H9 (cell line): ENCODE measurements around the gene IL1RN. TPM values are rescaled to one million over a fixed set of nuclear protein-coding genes. Genes with fewer than 3 reads are reported as not detected.

Experiments
- DNase-seq: peaks from one replicate; pipeline ENCODE4 v3.0.0-alpha.2; 2017
- H2AFZ ChIP-seq: one replicate; pipeline ENCODE4 v1.6.1; 2013; ENCODE audit warnings: mild to moderate bottlenecking, low read length, control low read depth, moderate library complexity
- H2AK5ac ChIP-seq: 2 replicates; pipeline ENCODE4 v1.6.1; 2013; ENCODE audit warnings: low read length, control low read depth, mixed read lengths; ENCODE audit not compliant: insufficient read length
- H2BK120ac ChIP-seq: one replicate; pipeline ENCODE4 v1.6.1; 2013; ENCODE audit warnings: low read depth, mild to moderate bottlenecking, low read length, control low read depth, inconsistent platforms; ENCODE audit not compliant: poor library complexity, severe bottlenecking
- H2BK12ac ChIP-seq: 2 replicates; pipeline ENCODE4 v1.6.1; 2013; ENCODE audit warnings: low read length, control low read depth, mixed read lengths, low read depth; ENCODE audit not compliant: insufficient read length
- H2BK15ac ChIP-seq: 2 replicates; pipeline ENCODE4 v1.6.1; 2013; ENCODE audit warnings: low read depth, low read length, control low read depth
- H2BK20ac ChIP-seq: one replicate; pipeline ENCODE4 v1.6.1; 2013; ENCODE audit warnings: low read depth, mild to moderate bottlenecking, low read length, control low read depth, inconsistent platforms; ENCODE audit not compliant: poor library complexity, severe bottlenecking
- H2BK5ac ChIP-seq: 2 replicates; pipeline ENCODE4 v1.6.1; 2013; ENCODE audit warnings: low read length, control low read depth, mixed read lengths; ENCODE audit not compliant: insufficient read length
- H3K14ac ChIP-seq: 2 replicates; pipeline ENCODE4 v1.6.1; 2013; ENCODE audit warnings: low read length, control low read depth; ENCODE audit not compliant: insufficient read depth
- H3K18ac ChIP-seq: 2 replicates; pipeline ENCODE4 v1.6.1; 2013; ENCODE audit warnings: low read depth, mild to moderate bottlenecking, mixed read lengths, low read length, control low read depth; ENCODE audit not compliant: insufficient read length
- H3K23ac ChIP-seq: 2 replicates; pipeline ENCODE4 v1.6.1; 2013; ENCODE audit warnings: low read length, control low read depth, mixed read lengths, low read depth; ENCODE audit not compliant: insufficient read length
- H3K23me2 ChIP-seq: 2 replicates; pipeline ENCODE4 v1.6.1; 2013; ENCODE audit warnings: low read depth, mild to moderate bottlenecking, mixed read lengths, low read length, control low read depth; ENCODE audit not compliant: insufficient read length, poor library complexity, severe bottlenecking
- H3K27ac ChIP-seq: 2 replicates; pipeline ENCODE4 v1.5.1; 2013; ENCODE audit warnings: low read length, control low read depth, mixed read lengths, low read depth; ENCODE audit not compliant: insufficient read length
- H3K27me3 ChIP-seq: 2 replicates; pipeline ENCODE4 v1.6.1; 2013; ENCODE audit warnings: low read length, control low read depth, inconsistent platforms; ENCODE audit not compliant: insufficient read depth
- H3K4ac ChIP-seq: 2 replicates; pipeline ENCODE4 v1.6.1; 2013; ENCODE audit warnings: low read depth, mild to moderate bottlenecking, control low read depth, inconsistent platforms, low read length, moderate library complexity
- H3K4me1 ChIP-seq: 2 replicates; pipeline ENCODE4 v1.6.1; 2013; ENCODE audit warnings: low read length, control low read depth, inconsistent platforms; ENCODE audit not compliant: insufficient read depth
- H3K4me2 ChIP-seq: 2 replicates; pipeline ENCODE4 v1.6.1; 2013; ENCODE audit warnings: low read length, control low read depth, mixed read lengths; ENCODE audit not compliant: insufficient read length, insufficient read depth
- H3K56ac ChIP-seq: 2 replicates; pipeline ENCODE4 v1.6.1; 2013; ENCODE audit warnings: low read depth, mild to moderate bottlenecking, mixed read lengths, low read length, control low read depth; ENCODE audit not compliant: insufficient read length
- H3K79me1 ChIP-seq: 2 replicates; pipeline ENCODE4 v1.6.1; 2013; ENCODE audit warnings: low read depth, mild to moderate bottlenecking, moderate library complexity, low read length, control low read depth, inconsistent platforms; ENCODE audit not compliant: insufficient read depth, poor library complexity, severe bottlenecking
- H3K79me2 ChIP-seq: 2 replicates; pipeline ENCODE4 v1.6.1; 2013; ENCODE audit warnings: low read length, control low read depth, inconsistent platforms; ENCODE audit not compliant: insufficient read depth
- H3K9ac ChIP-seq: 2 replicates; pipeline ENCODE4 v1.6.1; 2013; ENCODE audit warnings: low read length, control low read depth, mixed read lengths; ENCODE audit not compliant: insufficient read length; ENCODE audit errors: extremely low read depth
- H3K9me3 ChIP-seq: one replicate; pipeline ENCODE4 v1.6.1; 2013; ENCODE audit warnings: low read depth, low read length, inconsistent platforms; ENCODE audit not compliant: control insufficient read depth
- H3T11ph ChIP-seq: one replicate; pipeline ENCODE4 v1.6.1; 2013; ENCODE audit warnings: mild to moderate bottlenecking, low read length, control low read depth, inconsistent platforms
- H4K20me1 ChIP-seq: one replicate; pipeline ENCODE4 v1.6.1; 2013; ENCODE audit not compliant: control insufficient read depth, insufficient read length, insufficient read depth
- H4K5ac ChIP-seq: 2 replicates; pipeline ENCODE4 v1.6.1; 2013; ENCODE audit warnings: low read depth, mild to moderate bottlenecking, mixed read lengths, low read length, control low read depth; ENCODE audit not compliant: insufficient read length
- H4K8ac ChIP-seq: replicated peaks from 2 replicates; pipeline ENCODE4 v1.6.1; 2013; ENCODE audit warnings: low read length, control low read depth, mixed read lengths, low read depth; ENCODE audit not compliant: insufficient read length
- H4K91ac ChIP-seq: 2 replicates; pipeline ENCODE4 v1.6.1; 2013; ENCODE audit warnings: low read depth, mild to moderate bottlenecking, moderate library complexity, mixed read lengths, low read length, control low read depth; ENCODE audit not compliant: insufficient read length
- H3K27ac Mint-ChIP-seq, 3 experiments: 2 replicates in 2 of 3; 3 replicates in 1 of 3; pipeline ENCODE4 v1.8.0; 2020 to 2021; ENCODE audit warnings: mixed read lengths in 3 of 3, mild to moderate bottlenecking in 1 of 3, moderate library complexity in 1 of 3
- H3K27me3 Mint-ChIP-seq: 2 replicates; pipeline ENCODE4 v1.8.0; 2021; ENCODE audit warnings: low read depth, mild to moderate bottlenecking, moderate library complexity, mixed read lengths
- H3K36me3 Mint-ChIP-seq, 3 experiments: 2 replicates in 2 of 3; 3 replicates in 1 of 3; pipeline ENCODE4 v1.8.0; 2020 to 2021; ENCODE audit warnings: low read depth in 3 of 3, mixed read lengths in 3 of 3; ENCODE audit not compliant: insufficient read depth in 1 of 3
- H3K4me1 Mint-ChIP-seq, 2 experiments: 2 replicates each; pipeline ENCODE4 v1.8.0; 2020; ENCODE audit warnings: mixed read lengths in 2 of 2
- H3K4me3 Mint-ChIP-seq, 2 experiments: 2 replicates in 1 of 2; 3 replicates in 1 of 2; pipeline ENCODE4 v1.8.0; 2020 to 2021; ENCODE audit warnings: mild to moderate bottlenecking in 2 of 2, mixed read lengths in 2 of 2, moderate library complexity in 1 of 2
- H3K9me3 Mint-ChIP-seq, 2 experiments: 2 replicates in 1 of 2; 3 replicates in 1 of 2; pipeline ENCODE4 v1.8.0; 2020; ENCODE audit warnings: mild to moderate bottlenecking in 2 of 2, mixed read lengths in 2 of 2, moderate library complexity in 1 of 2
- WGBS: extraction: QIAGEN DNeasy Blood & Tissue Kit; methylation state at CpG from one replicate; pipeline ENCODE4 v1.1.7; 2013; ENCODE audit warnings: missing lambda C conversion rate, low lambda C conversion rate, mixed read lengths; ENCODE audit not compliant: insufficient read length; ENCODE audit errors: extremely low coverage; 5-methylcytosine and 5-hydroxymethylcytosine counted together
- total RNA-seq: library from RNA; stranded (reverse); gene quantifications from 2 replicates; pipeline ENCODE4 v1.2.1, GENCODE V29; 2021
- TF ChIP-seq, protein P1 (sequence below): fragments of 200-600 bp; sonication (generic); conservative IDR thresholded peaks from 3 replicates; pipeline ENCODE4 v1.8.0; 2021; ENCODE audit warnings: antibody characterized with exemption, mild to moderate bottlenecking

Gene IL1RN
- total RNA-seq, 1 experiment from 2014 or later = not detected

DNA sequence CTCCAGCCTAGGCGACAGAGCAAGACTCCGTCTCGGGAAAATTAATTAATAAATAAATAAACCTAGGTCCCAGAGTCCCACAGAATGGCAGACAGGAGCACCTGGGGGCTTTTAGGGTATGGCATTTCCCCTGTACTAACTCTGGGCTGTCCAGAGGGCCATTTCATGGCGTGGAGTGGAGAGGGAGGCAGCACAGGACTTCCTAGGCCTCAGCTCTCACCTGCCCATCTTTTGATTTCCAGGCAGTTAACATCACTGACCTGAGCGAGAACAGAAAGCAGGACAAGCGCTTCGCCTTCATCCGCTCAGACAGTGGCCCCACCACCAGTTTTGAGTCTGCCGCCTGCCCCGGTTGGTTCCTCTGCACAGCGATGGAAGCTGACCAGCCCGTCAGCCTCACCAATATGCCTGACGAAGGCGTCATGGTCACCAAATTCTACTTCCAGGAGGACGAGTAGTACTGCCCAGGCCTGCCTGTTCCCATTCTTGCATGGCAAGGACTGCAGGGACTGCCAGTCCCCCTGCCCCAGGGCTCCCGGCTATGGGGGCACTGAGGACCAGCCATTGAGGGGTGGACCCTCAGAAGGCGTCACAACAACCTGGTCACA, 5.1 kb downstream of the IL1RN start:
- no peak overlapping the region for H2BK20ac ChIP-seq
- Mint-ChIP-seq H3K4me3 (no peak overlapping the region), H3K9me3 (no peaks in the 10 kb centered on the region), H3K27me3 (no peaks in the 10 kb centered on the region), H3K4me1 (peaks cover 0 to 1% of the 10 kb centered on the region in 2 experiments; a peak in 2 of 4 replicates), H3K27ac (no peak overlapping the region; a peak in 1 of 7 replicates), H3K36me3 (no peaks in the 10 kb centered on the region)
- H3K27me3 ChIP-seq = no peaks in the 10 kb centered on the region
- no peaks in the 10 kb centered on the region for H3K79me2 ChIP-seq
- no peak overlapping the region for H2BK12ac ChIP-seq
- H3K9me3 ChIP-seq = no peaks in the 10 kb centered on the region
- DNase-seq = no peak
- TF ChIP-seq, protein P1, sequence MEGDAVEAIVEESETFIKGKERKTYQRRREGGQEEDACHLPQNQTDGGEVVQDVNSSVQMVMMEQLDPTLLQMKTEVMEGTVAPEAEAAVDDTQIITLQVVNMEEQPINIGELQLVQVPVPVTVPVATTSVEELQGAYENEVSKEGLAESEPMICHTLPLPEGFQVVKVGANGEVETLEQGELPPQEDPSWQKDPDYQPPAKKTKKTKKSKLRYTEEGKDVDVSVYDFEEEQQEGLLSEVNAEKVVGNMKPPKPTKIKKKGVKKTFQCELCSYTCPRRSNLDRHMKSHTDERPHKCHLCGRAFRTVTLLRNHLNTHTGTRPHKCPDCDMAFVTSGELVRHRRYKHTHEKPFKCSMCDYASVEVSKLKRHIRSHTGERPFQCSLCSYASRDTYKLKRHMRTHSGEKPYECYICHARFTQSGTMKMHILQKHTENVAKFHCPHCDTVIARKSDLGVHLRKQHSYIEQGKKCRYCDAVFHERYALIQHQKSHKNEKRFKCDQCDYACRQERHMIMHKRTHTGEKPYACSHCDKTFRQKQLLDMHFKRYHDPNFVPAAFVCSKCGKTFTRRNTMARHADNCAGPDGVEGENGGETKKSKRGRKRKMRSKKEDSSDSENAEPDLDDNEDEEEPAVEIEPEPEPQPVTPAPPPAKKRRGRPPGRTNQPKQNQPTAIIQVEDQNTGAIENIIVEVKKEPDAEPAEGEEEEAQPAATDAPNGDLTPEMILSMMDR = no peak
- no peaks in the 10 kb centered on the region for H3K79me1 ChIP-seq
- H2BK5ac ChIP-seq = no peak overlapping the region
- H3K23ac ChIP-seq = no peak overlapping the region
- no peak overlapping the region for H2AFZ ChIP-seq
- no peak overlapping the region; the same call in 1 of the 2 replicates for H3K14ac ChIP-seq
- H4K8ac ChIP-seq = no peak overlapping the region
- H3K9ac ChIP-seq = no peak overlapping the region
- no peaks in the 10 kb centered on the region for H4K20me1 ChIP-seq
- no peak overlapping the region for H3K4ac ChIP-seq
- no peak overlapping the region for H3K56ac ChIP-seq
- no peak overlapping the region for H3K27ac ChIP-seq
- no peak overlapping the region for H3K4me2 ChIP-seq
- no peak overlapping the region for H2AK5ac ChIP-seq
- H3T11ph ChIP-seq = no peak overlapping the region
- no peak overlapping the region for H3K18ac ChIP-seq
- H4K91ac ChIP-seq = no peak overlapping the region
- H3K23me2 ChIP-seq = no peaks in the 10 kb centered on the region
- no peak overlapping the region for H2BK15ac ChIP-seq
- WGBS = no CpG with 5 or more reads among the region's 17 CpGs
- no peak overlapping the region for H2BK120ac ChIP-seq
- no peaks in the 10 kb centered on the region for H3K4me1 ChIP-seq
- H4K5ac ChIP-seq = no peak overlapping the region
